Stimulated activated CD4-positive, alpha-beta T cell treated with anti-CD3 and anti-CD28 coated beads, Interleukin-4, amount 100 ng/mL, for 4 hours (primary cell): ENCODE data around the gene DNAJC27.
A peak's percentile ranks its signal among the peaks of the same experiment; 100 is the strongest.

ENCODE experiments used
- DNase-seq, 2 experiments: peaks; one replicate each; pipeline ENCODE4 v3.0.0-alpha.2; 2020

The DNAJC27 gene

DNA sequence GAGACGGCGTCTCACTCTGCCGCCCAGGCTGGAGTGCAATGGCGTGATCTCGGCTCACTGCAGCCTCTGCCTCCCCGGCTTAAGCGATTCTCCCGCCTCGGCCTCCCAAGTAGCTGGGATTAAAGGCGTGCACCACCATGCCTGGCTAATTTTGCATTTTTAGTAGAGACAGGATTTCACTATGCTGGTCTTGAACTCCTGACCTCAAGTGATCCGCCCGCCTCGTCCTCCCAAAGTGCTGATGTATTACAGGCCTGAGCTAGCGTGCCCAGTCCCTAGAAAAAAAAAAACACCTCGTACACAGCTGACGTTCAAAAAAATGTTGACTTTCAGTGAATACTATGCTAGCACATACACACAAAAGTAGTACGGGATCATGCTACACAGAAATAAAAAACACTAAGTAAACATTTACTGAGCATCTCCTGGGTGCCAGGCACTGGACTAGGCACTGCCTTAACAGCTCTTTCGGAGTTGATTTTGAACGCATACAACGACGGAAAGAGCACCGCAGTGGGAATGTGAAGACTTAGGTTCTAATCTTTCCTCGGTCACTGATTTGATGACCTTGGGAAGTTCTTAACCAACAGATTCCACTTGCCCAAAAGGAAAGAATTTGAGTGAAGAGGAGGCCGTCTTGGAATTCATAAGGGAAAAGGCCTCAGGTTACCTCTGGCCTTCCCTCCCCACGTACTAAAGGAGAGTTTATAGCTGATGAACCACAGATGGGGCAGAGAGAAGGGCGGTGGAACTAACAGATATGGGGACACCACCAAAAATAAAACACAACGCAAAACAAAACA lies 1.1 kb downstream of the DNAJC27 start:
- DNase-seq, result no peak

DNA sequence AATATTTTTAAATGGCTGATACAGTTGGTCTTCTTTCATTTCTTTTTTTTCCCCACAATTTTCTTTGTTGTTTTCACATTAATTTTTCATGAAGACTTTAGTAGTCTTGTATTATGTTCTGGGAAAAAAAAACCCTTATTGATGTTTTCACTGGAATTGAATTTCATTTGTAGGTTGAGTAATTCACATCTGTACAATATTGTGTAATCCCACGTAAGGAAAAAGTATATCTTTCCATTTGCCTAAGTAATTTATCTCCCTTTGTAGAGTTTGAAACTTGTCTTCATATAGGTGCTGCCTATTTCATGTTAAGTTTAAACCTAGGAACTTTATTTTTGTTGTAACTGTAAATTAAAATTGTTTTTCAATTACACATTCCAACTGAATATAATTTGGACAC lies 2.0 kb downstream of the DNAJC27 start:
- DNase-seq, result no peak

DNA sequence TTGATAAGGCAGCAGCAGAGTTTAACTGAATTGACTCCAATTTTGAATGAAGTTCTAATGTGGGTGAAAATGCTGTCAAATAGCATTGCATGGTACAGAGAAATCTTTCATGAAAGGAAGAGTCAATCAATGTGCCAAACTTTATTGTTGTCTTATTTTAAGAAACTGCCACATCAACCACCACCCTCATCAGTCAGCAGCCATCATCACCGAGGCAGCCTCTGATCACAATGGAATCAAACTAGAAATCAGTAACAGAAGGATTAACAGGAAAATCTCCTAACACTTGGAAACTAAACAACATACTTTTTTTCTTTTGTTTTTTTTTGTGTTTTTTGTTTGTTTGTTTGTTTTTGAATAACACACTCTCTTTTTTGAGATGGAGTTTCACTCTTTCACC lies 9.9 kb downstream of the DNAJC27 start:
- no peak for DNase-seq

DNA sequence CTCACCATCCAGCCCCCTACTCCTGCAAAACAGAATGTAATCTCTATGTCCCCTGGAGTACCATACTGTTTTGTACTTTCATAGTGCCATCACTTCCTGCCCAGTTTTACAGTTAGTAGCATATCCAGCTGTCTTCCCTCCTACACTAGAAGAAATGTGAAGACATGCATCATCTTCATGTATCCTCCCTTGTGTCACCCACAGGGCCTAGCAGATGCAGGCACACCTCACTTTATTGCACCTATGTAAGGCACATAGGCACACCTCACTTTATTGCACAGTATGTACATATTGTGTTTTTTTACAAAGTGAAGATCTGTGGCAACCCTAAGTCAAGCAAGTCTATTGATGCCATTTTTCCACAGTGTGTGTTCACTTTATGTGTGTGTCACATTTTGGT lies 12.0 kb downstream of the DNAJC27 start:
- DNase-seq, result no peak

DNA sequence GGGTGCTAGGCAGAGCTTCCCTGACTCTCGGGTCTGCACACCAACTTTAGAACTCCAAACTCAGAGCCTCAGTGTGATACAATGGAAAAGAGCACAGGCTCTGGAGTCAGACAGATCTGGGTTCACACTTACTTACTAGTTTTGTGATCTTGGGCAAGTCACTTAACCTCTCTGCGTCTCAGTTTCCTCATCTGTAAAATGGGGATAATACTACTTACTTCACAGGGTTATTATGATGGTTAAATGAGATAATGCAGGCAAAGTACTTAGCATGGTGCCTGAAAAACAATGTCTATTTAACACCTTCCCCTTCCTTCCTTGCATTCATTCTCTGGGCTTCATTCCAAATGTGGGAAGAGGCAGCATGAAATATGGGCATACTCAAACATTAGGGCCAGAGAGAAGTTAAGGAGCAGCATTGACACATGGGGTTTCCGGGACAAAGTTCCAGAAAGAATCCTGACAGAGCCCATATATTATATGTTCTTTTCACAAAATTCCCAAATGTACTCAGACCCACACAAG lies 13.3 kb downstream of the DNAJC27 start:
- DNase-seq, result no peak

DNA sequence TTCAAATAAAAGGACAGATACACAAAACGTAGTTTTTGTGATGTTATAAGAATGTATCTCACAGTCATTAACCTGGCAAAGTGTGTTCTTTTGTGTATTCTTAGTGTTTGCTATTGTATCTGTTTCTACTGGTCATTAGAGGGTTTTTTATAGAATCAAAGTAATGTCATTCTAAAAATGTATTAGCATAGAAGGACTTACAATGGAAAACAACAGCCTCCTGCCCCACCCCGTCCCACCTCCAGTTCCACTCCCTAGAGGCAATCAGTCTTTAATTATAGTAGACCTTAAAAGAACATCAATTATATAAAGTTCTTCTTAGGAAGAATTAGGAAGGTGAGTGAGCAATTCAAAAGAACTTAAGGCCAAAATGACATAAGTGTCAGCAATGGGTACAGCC lies 13.8 kb downstream of the DNAJC27 start:
- DNase-seq, result no peak

DNA sequence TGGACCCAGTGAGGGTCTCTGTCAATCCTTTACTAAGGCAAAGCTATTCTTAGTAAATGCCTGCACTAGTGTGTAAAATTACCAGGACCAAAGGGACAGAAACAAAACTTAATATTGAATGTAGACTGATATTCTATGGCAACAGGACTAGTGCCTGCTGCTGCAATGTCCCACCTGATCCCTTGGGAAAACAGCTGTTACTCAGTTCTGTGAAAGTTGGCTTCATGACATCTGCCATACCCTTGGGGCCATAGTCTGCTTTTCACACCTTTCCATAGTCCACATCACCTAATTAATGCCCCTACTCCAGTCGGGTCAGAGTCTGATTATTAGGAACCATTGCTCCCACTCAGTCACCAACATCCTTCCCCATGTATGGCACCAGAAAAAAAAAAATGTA lies 14.5 kb downstream of the DNAJC27 start:
- no peak for DNase-seq

DNA sequence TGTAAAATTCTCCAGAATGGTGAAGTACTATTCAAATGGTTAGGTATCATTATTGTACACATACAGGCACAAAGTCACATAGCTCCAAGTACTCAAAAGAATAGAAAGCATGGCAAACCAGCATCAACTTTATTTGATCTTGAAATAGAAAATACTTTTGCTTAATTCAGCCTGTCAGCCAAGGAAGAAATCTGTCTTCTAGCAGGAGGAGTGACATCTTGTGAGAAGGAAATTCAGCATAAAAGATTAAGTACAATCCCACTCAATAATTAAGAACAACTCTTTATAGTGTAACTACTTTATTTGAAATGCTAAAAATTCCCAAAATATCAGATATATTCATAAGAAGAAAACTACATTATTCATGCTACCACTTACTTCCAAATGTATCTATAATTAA lies 15.8 kb downstream of the DNAJC27 start:
- DNase-seq, result no peak

DNA sequence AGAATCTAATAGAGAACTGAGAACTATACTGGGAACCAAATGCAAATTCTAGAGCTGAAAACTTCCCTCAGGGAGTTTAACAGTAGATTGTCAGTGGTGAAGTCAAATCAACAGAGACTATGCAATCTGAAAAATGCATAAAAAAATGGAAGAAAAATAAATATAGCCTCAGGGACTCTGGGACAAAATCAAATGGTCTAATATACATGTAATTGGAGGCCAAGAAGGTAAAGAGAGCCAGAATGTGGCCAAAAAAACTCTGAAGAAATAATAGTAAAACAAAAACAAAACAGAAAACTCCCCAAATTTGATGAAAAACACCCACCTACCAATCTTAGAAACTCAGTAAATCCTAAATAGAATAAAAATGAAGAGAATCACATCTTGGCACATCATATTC lies 16.5 kb downstream of the DNAJC27 start:
- DNase-seq, result no peak

DNA sequence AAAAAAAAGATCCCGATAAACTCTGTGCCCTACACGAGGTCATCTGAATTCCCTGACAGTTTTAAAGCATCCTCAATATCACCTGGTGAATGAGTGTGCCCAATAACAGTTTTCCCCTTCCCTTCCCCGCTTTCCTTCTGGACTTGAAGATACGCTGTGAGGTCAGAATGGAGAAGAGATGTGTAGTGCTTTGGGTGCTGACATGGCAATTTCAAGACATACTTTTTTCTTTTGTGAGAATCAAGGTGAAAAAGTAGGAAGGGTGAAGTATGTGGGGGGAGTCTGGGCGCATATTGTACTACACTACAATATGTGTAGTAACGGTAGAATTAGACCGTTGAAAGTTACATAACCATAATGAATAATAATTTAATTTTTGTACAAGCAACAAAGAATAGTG lies 21.7 kb downstream of the DNAJC27 start:
- no peak for DNase-seq

DNA sequence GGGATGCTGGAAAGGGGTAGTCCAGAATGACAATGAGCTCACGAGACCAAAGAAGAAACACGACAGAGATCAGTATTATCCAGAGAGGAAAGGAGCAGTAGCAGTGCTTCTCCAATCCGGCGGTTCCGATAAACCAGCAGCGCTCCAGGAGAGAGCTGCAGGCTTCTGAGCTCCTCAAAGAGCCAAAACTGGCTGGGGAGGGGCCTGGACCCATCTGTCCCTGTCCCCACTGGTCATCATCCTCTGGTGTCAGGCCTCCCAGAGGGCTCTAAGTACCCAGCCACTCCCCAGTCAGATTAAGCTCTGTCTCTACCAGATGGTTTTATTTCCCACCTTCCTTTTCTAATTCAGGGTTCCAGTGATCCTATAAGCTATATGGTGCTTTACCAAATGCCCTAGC lies 23.2 kb downstream of the DNAJC27 start:
- no peak for DNase-seq

DNA sequence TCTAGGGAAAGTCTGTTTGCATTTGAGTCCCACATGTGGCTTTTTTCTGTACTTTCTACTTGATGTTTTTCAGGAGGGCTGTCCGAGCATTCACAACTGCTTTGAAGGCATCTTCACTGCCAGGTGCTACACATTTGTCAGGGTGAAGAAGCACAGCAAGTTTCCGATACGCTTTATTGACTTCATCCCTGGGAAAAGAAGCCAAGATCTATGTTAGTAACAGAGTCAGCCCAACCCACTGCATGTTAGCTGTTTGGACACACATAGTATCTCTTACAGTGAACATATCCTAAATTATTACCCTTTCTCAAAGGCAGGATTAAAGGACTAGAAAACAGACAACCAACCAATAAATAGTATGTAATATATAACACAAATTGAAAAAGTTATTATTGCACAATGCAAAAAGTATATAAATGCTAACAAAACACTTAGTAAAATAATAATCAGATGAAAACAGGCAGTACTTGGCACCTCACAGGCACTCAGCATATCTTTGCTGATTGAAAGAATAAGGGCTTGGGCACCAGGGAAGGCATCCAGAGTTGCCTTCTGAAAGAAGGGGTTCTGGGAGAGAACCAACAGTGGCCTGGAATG lies 24.1 kb downstream of the DNAJC27 start:
- DNase-seq, result no peak

DNA sequence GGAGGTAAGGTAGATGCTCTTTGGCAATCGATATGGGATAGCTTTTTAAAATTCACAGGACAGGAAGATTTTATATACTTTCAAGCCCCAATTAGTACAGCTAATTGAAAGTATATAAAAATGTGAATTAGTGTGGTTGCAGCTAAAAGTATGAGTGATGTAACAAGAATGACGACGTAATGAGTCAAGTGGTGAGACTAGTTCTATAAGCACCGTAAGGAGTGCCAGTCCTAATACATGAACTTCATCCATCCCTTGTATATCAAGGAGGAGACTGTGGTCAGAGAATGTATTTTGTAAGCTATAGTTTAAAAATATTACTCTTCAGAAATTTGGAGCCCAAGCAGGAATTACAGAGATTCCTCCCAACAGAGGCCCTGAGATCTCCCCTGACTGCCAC lies 25.8 kb downstream of the DNAJC27 start:
- DNase-seq, result no peak

DNA sequence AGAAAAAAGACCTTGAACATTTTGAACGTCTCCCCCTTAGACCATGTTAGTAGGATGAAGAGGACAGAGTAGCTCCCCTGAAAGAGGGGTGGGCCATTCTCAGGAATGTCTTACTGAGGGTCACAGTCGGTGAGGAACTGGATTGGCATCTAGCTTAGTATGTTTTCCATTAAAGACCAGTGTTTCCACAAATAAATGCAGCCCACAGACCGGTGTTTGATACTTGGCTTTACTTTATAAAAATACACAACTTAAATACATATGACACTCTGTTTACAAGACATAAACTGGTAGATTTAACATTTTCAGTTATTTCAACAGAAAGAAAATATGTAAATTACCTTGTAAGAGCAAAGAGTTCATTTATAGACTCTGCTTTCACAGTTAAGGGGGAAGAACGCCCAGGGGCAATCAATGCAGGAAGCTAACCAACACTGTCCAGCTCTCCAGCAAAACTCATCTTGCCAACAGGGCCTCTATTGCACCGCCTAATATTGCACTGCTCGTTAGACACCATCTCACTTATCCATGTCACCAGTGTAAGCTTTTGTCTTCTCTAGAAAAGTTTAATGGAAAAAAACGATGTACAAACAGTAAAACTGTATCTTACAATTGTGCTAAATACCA lies 28.2 kb downstream of the DNAJC27 start:
- DNase-seq, result no peak

DNA sequence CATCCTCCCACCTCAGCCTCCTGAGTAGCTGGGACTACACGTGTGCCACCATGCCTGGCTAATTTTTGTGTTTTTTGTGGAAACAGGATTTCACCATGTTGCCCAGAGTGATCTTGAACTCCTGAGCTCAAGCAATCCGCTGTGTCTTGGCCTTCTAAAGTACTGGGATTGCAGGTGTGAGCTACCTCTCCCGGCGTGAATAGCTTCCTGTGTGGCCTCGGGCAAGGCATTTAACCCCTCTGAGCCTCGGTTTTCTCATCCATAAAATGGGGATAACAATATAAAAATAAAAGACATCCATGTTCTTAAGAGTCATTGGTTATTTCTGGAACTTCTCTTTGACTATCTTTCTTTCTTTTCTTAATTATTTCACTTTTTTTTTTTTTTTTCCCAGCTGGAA lies 32.4 kb downstream of the DNAJC27 start:
- no peak for DNase-seq

DNA sequence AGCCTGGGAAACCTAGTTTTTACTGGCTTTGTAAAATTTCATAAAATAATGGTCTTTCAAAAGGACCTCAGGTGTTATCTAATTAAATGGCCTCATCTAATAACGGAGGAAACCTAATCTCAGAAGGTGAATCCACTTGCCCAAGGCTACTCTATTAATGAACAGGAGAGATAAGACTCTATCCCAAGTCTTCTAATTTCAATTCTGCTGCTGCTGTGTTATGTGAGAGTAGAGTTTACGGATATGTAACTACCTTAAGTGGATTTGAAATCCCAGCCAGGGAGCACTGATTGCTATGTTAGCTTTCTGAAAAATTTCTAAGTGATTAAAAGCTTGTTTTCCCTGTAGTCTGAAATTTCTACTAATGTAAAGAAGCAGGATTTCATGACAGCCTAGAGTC lies 34.5 kb downstream of the DNAJC27 start:
- no peak for DNase-seq

DNA sequence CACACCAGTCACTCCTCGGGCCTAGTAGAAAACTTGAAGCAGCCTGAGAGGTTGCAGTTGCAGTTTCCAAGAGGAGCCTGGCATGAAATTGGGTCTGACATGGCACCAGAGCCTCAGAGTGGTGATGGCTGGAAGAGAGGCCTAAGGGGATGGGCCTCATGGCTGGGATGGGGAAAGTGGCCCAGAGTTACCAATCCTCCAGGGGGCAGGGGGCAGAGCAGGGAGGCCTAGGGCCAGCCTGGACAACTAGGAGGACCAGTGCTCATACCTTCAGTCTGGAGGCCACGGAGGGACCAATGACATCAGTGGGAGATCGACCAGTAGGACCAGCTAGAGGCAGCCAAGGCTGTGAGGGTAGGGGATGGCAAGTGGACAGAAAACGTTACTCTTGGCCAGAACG lies 36.6 kb downstream of the DNAJC27 start:
- DNase-seq, result no peak

DNA sequence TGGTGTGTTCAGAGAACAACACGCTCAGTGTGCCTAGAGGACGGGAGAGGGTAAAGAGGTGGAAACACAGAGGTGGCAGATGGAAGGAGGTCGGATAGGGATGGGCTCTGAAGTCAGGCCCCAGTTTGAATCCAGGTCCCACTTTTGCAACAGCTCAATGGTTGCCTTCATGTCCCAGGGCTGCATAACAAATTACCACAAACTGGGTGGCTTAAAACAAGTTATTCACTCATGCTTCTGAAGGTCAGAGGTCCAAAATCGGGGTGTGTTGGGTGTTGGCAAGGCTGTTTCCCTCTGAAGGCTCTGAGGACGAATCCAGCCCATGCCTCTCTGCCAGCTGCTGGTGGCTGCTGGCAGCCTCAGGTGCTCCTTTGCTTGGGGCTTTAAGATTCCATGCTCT lies 39.0 kb downstream of the DNAJC27 start:
- DNase-seq, result no peak

DNA sequence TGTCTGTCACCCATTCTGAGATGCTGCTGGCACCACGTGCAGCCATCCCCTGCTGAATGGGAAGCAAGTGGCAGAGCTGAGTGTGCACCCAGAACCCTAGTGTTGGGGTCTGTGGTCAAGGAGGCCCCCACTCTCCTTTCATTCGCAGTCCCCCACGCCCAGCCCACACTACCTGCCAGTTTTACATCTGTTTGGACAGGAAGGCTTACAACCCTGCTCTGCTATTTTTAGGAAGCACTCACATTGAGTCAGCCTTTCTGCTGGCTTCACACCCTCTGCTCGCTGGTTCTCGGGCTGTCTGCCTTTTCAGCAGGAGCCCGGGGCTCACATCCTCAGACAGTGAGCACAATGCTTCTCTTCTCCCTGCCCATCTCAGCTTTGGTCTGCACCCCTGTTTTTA lies 41.0 kb downstream of the DNAJC27 start:
- DNase-seq, result no peak

DNA sequence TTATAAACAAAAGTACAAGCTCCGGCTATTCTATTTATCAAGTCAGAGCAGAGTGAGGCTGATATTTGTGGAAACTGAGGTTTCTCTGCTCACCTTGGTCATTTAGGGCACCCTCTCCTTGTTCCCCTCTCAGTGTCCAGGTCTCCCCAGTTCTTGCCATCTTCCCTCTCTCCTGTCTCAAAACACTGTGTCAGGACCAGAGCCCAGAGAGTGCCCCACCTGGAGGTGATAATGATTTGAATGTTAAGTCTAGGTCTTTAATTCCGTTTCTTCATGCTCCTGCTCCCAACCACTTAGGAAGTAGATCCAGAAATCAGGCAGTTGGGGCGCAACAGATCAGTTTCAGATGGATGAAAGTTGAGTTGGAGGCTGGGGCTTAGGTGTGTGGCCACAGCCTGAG lies 42.5 kb downstream of the DNAJC27 start:
- no peak for DNase-seq

DNA sequence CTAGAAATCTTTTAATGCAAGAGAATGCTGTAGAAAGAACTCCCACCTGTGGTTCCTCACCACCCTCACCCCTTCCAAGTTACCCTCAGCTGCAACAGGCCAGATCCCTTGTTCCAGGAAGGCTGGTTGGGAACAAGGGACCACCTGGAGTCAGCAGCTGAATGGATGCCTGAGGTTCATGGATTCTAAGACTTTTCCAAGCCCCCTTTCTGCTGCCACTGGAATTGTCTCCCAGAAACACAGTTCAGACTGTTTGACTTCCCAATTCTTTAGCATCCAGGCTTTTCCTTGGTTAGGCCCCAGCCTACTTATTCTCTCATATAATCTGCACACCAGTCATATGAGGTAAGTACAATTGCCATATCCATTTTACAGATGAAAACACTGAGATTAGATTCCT lies 43.7 kb downstream of the DNAJC27 start:
- no peak for DNase-seq

DNA sequence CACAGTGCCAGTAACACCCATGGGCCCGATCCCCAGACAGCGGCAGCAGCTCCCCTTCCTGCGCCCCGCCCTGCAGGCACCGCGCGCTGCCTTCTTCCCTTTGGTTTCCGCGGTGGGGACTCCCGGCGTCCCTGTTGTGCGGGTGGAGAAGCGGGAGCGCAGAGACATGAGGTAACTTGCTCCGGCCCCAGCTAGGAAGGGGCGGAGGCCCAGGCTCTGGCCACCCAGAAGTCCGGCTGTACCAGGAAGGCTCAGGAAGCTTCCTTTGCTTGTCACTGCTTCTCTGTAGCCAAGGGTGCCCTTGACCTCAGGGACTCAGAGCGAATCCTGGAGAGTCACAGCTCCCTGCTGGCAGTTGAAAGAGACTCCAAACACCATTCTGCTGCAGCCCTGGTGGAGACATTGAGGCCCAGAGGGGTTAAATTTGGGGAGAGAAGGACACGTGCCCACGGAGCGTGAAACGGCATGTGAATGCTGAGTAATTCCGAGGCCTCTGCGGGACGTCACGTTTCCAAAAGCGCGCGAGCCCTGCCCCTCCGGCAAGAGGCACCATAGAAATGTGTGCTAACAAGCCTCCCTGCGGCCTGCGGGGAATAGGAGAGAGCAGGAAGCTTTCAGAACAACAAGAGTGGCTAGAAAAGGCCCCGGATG lies 45.0 kb downstream of the DNAJC27 start:
- DNase-seq, result peak; percentile 30 to 38

DNA sequence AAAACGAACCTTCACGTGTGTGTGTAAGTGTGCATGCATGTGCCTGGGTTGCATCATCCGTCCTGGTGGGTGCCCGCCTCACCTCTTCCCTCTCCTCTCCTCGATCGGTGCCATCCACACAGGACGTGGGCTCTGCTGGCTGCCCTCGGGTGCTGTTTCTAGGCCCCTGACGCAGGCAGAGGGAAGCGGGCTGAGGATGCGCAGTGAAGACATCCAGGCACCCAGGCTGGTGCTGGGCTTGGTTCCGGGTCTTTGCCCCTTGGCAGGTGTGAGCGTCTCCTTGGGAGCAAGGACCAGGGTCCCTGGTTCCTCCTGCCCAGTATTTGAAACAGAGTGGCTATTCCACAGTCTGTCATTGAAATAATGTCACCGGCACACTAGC lies 45.5 kb downstream of the DNAJC27 start:
- no peak for DNase-seq

DNA sequence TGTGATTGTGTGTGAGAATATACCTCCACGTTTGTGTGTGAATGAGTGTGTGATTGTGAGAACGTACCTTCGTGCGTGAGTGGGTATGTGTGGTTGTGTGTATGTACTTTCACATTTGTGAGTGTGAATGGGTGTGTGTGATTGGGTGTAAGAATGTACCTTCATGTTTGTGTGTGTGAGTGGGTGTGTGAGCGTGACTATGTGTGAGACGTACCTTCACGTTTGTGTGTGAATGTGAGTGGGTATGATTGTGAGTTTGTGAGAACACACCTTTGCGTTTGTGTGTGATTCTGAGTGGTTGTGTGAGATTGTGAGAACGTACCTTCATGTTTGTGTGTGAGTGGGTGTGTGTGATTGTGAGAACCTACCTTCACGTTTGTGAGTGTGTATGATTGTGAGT lies 45.9 kb downstream of the DNAJC27 start:
- no peak for DNase-seq
